ENCODE data around the gene TLE2. TPM values are rescaled to one million over a fixed set of nuclear protein-coding genes. Genes with fewer than 3 reads are reported as not detected.

TLE2 gene
- polyA plus RNA-seq, 4 donors, result 3.8 to 66.0 (median 12.3) TPM

DNA sequence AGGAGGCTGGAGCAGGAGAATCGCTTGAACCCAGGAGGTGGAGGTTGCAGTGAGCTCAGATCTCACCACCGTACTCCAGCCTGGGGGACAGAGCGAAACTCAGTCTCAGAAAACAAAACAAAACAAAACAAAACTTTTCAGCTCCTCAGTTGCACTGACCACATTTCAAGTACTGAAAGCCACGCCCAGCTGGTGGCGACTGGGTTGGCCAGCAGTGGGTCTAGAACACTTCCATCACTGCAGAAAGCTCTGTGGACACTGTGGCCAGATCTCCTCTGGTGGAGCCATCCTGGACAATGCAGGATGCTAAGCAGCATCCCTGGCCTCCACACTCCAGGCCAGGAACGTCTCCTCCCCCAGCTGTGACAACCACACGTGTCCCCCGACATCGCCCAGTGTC is 21.1 kb downstream of the TLE2 start:
- Histone ChIP-seq H3K27me3 (ENCODE audit: control insufficient read depth in 3 of 3, insufficient read depth in 3 of 3, low read length in 3 of 3) (no peaks in the 10 kb centered on the region), H3K36me3 (ENCODE audit: control insufficient read depth in 3 of 3, insufficient read depth in 2 of 3, low read depth in 1 of 3, low read length in 3 of 3) (peaks cover 0 to 93% (median 0%) of the 10 kb centered on the region in 3 donors), H3K9me3 (ENCODE audit: control insufficient read depth in 2 of 2, insufficient read depth in 1 of 2, low read depth in 1 of 2, low read length in 1 of 2) (no peaks in the 10 kb centered on the region), H3K27ac (ENCODE audit: low read depth in 1 of 3, low read length in 2 of 3) (no peak overlapping the region), H3K4me1 (ENCODE audit: control insufficient read depth in 3 of 3, insufficient read depth in 2 of 3, low read depth in 1 of 3, low read length in 2 of 3) (no peaks in the 10 kb centered on the region), H3K4me3 (ENCODE audit: low read depth in 1 of 3, low read length in 3 of 3) (no peak overlapping the region)
- no peak for FAIRE-seq
- WGBS, 3 donors, result 64 to 80% (median 73%) methylated on average over 9 of the region's 9 CpGs
- no peak for DNase-seq

DNA sequence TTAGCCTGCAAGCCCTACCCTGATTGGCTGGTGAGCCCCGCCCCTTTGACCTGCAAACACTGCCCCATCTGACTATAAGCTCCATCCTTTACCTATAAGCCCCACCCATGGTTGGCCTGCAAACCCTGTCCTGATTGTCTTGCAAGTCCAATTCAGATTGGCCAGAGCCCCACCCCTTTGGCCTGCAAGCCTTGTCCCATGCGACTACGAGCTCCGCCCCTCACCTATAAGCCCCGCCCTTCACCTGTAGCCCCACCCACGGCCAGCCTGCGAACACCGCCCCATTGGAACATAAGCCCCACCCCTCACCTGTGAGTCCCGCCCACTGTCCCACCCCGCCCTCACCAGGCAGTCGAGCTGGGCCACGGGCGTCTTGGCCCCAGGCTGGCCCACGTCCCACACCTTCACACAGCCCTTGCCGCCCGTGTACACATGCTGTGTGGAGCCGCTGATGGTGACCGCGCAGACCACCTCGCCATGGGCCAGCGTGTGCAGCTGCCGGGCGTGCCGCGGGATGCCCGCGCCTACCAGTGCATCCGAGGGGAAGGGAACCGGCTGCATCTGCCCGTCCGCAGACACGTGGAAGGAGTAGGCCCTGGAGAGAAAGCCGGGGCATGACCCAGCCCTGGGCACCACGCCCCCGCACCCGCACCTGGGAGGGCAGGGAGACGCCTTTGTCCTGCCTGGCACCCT is 22.9 kb downstream of the TLE2 start:
- no peaks in the 10 kb centered on the region for H3K9me3 ChIP-seq (ENCODE audit: control insufficient read depth in 2 of 2, insufficient read depth in 1 of 2, low read depth in 1 of 2, low read length in 1 of 2)
- no peaks in the 10 kb centered on the region for H3K27me3 ChIP-seq (ENCODE audit: control insufficient read depth in 3 of 3, insufficient read depth in 3 of 3, low read length in 3 of 3)
- H3K27ac ChIP-seq (ENCODE audit: low read depth in 1 of 3, low read length in 2 of 3), result no peak overlapping the region
- H3K4me1 ChIP-seq (ENCODE audit: control insufficient read depth in 3 of 3, insufficient read depth in 2 of 3, low read depth in 1 of 3, low read length in 2 of 3), result no peaks in the 10 kb centered on the region
- WGBS, 3 donors, result 78 to 84% (median 81%) methylated on average over 32 to 37 of the region's 37 CpGs
- FAIRE-seq (no peak), DNase-seq (peak; percentile 12 to 20)
- H3K4me3 ChIP-seq (ENCODE audit: low read depth in 1 of 3, low read length in 3 of 3), result no peak overlapping the region
- peaks cover 0 to 94% (median 0%) of the 10 kb centered on the region in 3 donors for H3K36me3 ChIP-seq (ENCODE audit: control insufficient read depth in 3 of 3, insufficient read depth in 2 of 3, low read depth in 1 of 3, low read length in 3 of 3)

DNA sequence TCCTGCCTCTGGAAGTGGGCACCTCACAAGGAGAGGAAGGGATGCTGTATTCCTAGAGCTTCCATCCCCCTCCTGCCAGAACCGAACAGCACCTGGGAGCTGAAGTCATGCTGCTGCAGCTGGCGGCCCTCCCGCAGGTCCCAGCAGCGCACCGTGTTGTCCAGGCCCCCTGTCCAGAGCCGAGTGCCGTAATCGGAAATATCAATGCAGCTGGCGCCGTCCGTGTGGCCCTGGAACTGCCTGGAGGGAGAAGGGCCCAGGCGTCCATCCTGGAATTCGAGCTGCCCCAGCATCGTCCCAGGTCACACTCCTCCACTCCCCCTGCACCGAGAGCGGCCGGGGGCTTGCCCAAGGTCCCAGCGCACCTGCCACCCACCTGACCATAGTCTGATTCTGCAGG is 23.7 kb downstream of the TLE2 start:
- Histone ChIP-seq H3K27me3 (ENCODE audit: control insufficient read depth in 3 of 3, insufficient read depth in 3 of 3, low read length in 3 of 3) (no peaks in the 10 kb centered on the region), H3K27ac (ENCODE audit: low read depth in 1 of 3, low read length in 2 of 3) (no peak overlapping the region), H3K4me3 (ENCODE audit: low read depth in 1 of 3, low read length in 3 of 3) (no peak overlapping the region), H3K9me3 (ENCODE audit: control insufficient read depth in 2 of 2, insufficient read depth in 1 of 2, low read depth in 1 of 2, low read length in 1 of 2) (no peaks in the 10 kb centered on the region), H3K36me3 (ENCODE audit: control insufficient read depth in 3 of 3, insufficient read depth in 2 of 3, low read depth in 1 of 3, low read length in 3 of 3) (peaks cover 0 to 94% (median 0%) of the 10 kb centered on the region in 3 donors), H3K4me1 (ENCODE audit: control insufficient read depth in 3 of 3, insufficient read depth in 2 of 3, low read depth in 1 of 3, low read length in 2 of 3) (no peaks in the 10 kb centered on the region)
- 86 to 93% (median 90%) methylated on average over 17 to 18 of the region's 18 CpGs for WGBS, 3 donors
- DNase-seq (no peak), FAIRE-seq (no peak)

DNA sequence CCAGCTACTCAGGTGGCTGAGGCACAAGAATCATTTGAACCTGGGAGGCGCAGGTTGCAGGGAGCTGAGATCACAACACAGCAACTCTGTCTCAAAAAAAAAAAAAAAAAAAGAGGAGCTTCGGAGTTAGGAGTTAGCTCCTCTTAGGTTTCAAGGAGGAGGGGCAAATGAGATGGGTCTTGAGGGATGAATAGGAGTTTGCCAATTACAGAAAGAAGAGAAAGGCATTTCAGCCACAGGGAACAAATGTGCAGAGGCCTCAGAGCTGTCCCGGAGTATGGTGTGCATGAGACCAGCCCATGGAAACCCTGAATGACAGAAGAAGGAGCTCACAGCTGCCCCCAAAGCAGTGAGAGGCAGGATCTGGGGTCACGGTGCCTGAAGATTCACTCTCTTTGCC is 24.6 kb downstream of the TLE2 start:
- DNase-seq, result no peak
- Histone ChIP-seq H3K27ac (ENCODE audit: low read depth in 1 of 3, low read length in 2 of 3) (no peak overlapping the region), H3K27me3 (ENCODE audit: control insufficient read depth in 3 of 3, insufficient read depth in 3 of 3, low read length in 3 of 3) (no peaks in the 10 kb centered on the region), H3K36me3 (ENCODE audit: control insufficient read depth in 3 of 3, insufficient read depth in 2 of 3, low read depth in 1 of 3, low read length in 3 of 3) (peaks cover 0 to 92% (median 0%) of the 10 kb centered on the region in 3 donors), H3K4me1 (ENCODE audit: control insufficient read depth in 3 of 3, insufficient read depth in 2 of 3, low read depth in 1 of 3, low read length in 2 of 3) (no peaks in the 10 kb centered on the region), H3K9me3 (ENCODE audit: control insufficient read depth in 2 of 2, insufficient read depth in 1 of 2, low read depth in 1 of 2, low read length in 1 of 2) (no peaks in the 10 kb centered on the region), H3K4me3 (ENCODE audit: low read depth in 1 of 3, low read length in 3 of 3) (no peak overlapping the region)
- no peak for FAIRE-seq
- 83 to 89% (median 85%) methylated on average over 4 of the region's 4 CpGs for WGBS, 3 donors

DNA sequence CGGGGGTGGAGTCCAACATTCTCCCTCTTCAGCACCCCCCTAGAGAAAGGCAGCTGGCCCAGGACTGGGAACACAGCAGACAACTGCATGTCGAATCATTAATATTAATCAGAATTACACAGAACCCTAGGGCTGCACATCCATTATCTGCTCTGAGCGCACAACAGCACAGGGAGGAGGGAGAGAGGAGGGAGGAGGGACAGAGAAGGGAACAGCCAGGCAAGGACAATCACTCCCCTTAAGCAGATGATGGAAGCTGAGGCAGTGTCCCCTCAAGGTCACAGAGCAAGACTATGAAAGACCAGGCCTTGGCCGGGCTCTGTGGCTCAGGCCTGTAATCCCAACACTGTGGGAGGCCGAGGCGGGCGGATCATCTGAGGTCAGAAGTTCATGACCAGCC is 26.0 kb downstream of the TLE2 start:
- Histone ChIP-seq H3K9me3 (ENCODE audit: control insufficient read depth in 2 of 2, insufficient read depth in 1 of 2, low read depth in 1 of 2, low read length in 1 of 2) (no peaks in the 10 kb centered on the region), H3K36me3 (ENCODE audit: control insufficient read depth in 3 of 3, insufficient read depth in 2 of 3, low read depth in 1 of 3, low read length in 3 of 3) (peaks cover 0 to 93% (median 0%) of the 10 kb centered on the region in 3 donors), H3K4me1 (ENCODE audit: control insufficient read depth in 3 of 3, insufficient read depth in 2 of 3, low read depth in 1 of 3, low read length in 2 of 3) (no peaks in the 10 kb centered on the region), H3K27me3 (ENCODE audit: control insufficient read depth in 3 of 3, insufficient read depth in 3 of 3, low read length in 3 of 3) (no peaks in the 10 kb centered on the region), H3K4me3 (ENCODE audit: low read depth in 1 of 3, low read length in 3 of 3) (no peak overlapping the region), H3K27ac (ENCODE audit: low read depth in 1 of 3, low read length in 2 of 3) (no peak overlapping the region)
- no peak for DNase-seq
- no peak for FAIRE-seq
- WGBS, 3 donors, result 87 to 91% (median 91%) methylated on average over 7 of the region's 7 CpGs

DNA sequence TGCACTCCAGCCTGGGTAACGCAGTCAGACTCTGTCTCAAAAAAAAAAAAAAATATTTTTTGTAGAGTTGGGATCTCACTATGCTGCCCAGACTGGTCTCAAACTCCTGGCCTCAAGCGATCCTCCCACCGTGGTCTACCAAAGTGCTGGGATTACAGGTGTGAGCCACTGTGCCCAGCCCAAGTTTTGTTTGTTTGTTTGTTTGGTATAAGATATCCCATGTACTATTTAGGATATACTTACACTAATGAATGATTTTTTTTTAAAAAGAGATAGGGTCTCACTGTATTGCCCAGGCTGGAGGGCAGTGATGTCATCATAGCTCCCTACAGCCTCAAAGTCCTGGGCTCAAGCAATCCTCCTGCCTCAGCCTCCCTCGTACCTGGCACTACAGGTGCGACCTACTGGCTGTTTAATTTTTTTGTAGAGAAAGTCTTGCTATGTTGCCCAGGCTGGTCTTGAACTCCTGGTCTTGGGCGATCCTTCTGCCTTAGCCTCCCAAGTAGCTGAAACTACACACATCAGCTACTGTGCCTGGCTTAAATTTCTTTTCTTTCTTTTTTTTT is 27.8 kb downstream of the TLE2 start:
- WGBS, 3 donors, result 93 to 99% (median 96%) methylated on average over 6 of the region's 6 CpGs
- Histone ChIP-seq H3K4me3 (ENCODE audit: low read depth in 1 of 3, low read length in 3 of 3) (no peak overlapping the region), H3K27me3 (ENCODE audit: control insufficient read depth in 3 of 3, insufficient read depth in 3 of 3, low read length in 3 of 3) (no peaks in the 10 kb centered on the region), H3K36me3 (ENCODE audit: control insufficient read depth in 3 of 3, insufficient read depth in 2 of 3, low read depth in 1 of 3, low read length in 3 of 3) (peaks cover 0 to 94% (median 0%) of the 10 kb centered on the region in 3 donors), H3K27ac (ENCODE audit: low read depth in 1 of 3, low read length in 2 of 3) (no peak overlapping the region), H3K9me3 (ENCODE audit: control insufficient read depth in 2 of 2, insufficient read depth in 1 of 2, low read depth in 1 of 2, low read length in 1 of 2) (peaks cover 0 to 5% of the 10 kb centered on the region in 2 donors), H3K4me1 (ENCODE audit: control insufficient read depth in 3 of 3, insufficient read depth in 2 of 3, low read depth in 1 of 3, low read length in 2 of 3) (no peaks in the 10 kb centered on the region)
- FAIRE-seq (no peak), DNase-seq (no peak)

DNA sequence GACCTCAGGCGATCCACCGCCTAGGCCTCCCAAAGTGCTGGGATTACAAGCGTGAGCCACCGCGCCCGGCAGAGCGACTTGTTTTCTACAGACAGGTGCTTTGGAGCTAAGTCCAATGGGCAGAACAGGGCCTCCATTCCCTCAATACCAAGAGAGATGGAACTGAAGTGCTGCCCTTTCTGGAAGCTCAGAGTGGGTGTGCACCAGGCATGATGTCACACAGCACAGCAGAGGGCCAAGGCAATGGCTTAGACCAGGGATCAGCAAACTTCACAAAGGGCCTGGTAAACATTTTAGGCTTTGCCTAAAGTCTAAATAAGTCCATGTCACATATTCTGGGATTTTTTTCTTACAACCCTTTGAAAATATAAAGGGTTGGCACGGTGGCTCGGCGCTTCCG is 30.4 kb downstream of the TLE2 start:
- 86 to 94% (median 91%) methylated on average over 11 of the region's 11 CpGs for WGBS, 3 donors
- Histone ChIP-seq H3K9me3 (ENCODE audit: control insufficient read depth in 2 of 2, insufficient read depth in 1 of 2, low read depth in 1 of 2, low read length in 1 of 2) (peaks cover 0 to 5% of the 10 kb centered on the region in 2 donors), H3K36me3 (ENCODE audit: control insufficient read depth in 3 of 3, insufficient read depth in 2 of 3, low read depth in 1 of 3, low read length in 3 of 3) (peaks cover 0 to 79% (median 0%) of the 10 kb centered on the region in 3 donors), H3K4me3 (ENCODE audit: low read depth in 1 of 3, low read length in 3 of 3) (no peak overlapping the region), H3K27me3 (ENCODE audit: control insufficient read depth in 3 of 3, insufficient read depth in 3 of 3, low read length in 3 of 3) (no peaks in the 10 kb centered on the region), H3K4me1 (ENCODE audit: control insufficient read depth in 3 of 3, insufficient read depth in 2 of 3, low read depth in 1 of 3, low read length in 2 of 3) (no peaks in the 10 kb centered on the region), H3K27ac (ENCODE audit: low read depth in 1 of 3, low read length in 2 of 3) (no peak overlapping the region)
- DNase-seq, result no peak
- no peak for FAIRE-seq

DNA sequence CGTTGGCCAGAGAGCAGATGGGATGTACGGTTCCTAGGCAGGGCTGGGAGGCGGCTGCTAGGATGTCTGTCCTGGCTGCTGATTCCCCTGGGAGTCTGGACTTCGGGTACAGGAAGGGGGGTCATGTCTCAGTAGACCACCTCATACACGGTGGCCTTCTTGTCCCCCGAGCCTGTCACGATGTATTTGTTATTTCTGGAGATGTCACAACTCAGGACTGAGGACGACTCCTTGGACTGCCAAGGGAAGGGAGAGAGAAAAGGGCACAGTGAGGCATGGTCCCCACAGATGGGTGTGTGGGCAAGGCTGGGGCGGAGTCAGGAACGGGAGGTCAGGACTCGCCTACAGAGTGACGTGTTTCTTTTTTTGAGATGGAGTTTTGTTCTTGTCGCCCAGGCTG is 31.4 kb downstream of the TLE2 start:
- DNase-seq, result no peak
- WGBS, 3 donors, result 75 to 81% (median 79%) methylated on average over 13 of the region's 13 CpGs
- no peak for FAIRE-seq

More for the DNA sequence above, 31.4 kb downstream of the TLE2 start:
- no peak overlapping the region for H3K27ac ChIP-seq (ENCODE audit: low read depth in 1 of 3, low read length in 2 of 3)
- H3K36me3 ChIP-seq (ENCODE audit: control insufficient read depth in 3 of 3, insufficient read depth in 2 of 3, low read depth in 1 of 3, low read length in 3 of 3), result peaks cover 0 to 70% (median 0%) of the 10 kb centered on the region in 3 donors
- H3K4me3 ChIP-seq (ENCODE audit: low read depth in 1 of 3, low read length in 3 of 3), result no peak overlapping the region
- H3K27me3 ChIP-seq (ENCODE audit: control insufficient read depth in 3 of 3, insufficient read depth in 3 of 3, low read length in 3 of 3), result no peaks in the 10 kb centered on the region
- H3K4me1 ChIP-seq (ENCODE audit: control insufficient read depth in 3 of 3, insufficient read depth in 2 of 3, low read depth in 1 of 3, low read length in 2 of 3), result no peaks in the 10 kb centered on the region
- peaks cover 0 to 5% of the 10 kb centered on the region in 2 donors for H3K9me3 ChIP-seq (ENCODE audit: control insufficient read depth in 2 of 2, insufficient read depth in 1 of 2, low read depth in 1 of 2, low read length in 1 of 2)
